H9 (cell line): Measurements from ENCODE around the gene IFI27. TPM values are rescaled to one million over a fixed set of nuclear protein-coding genes. Genes with fewer than 3 reads are reported as not detected.
A peak's percentile ranks its signal among the peaks of the same experiment; 100 is the strongest.

Experiments
- DNase-seq: peaks from one replicate; pipeline ENCODE4 v3.0.0-alpha.2; 2017
- H2AFZ ChIP-seq: one replicate; pipeline ENCODE4 v1.6.1; 2013; ENCODE audit warnings: mild to moderate bottlenecking, low read length, control low read depth, moderate library complexity
- H2AK5ac ChIP-seq: 2 replicates; pipeline ENCODE4 v1.6.1; 2013; ENCODE audit warnings: low read length, control low read depth, mixed read lengths; ENCODE audit not compliant: insufficient read length
- H2BK120ac ChIP-seq: one replicate; pipeline ENCODE4 v1.6.1; 2013; ENCODE audit warnings: low read depth, mild to moderate bottlenecking, low read length, control low read depth, inconsistent platforms; ENCODE audit not compliant: poor library complexity, severe bottlenecking
- H2BK12ac ChIP-seq: 2 replicates; pipeline ENCODE4 v1.6.1; 2013; ENCODE audit warnings: low read length, control low read depth, mixed read lengths, low read depth; ENCODE audit not compliant: insufficient read length
- H2BK15ac ChIP-seq: 2 replicates; pipeline ENCODE4 v1.6.1; 2013; ENCODE audit warnings: low read depth, low read length, control low read depth
- H2BK20ac ChIP-seq: one replicate; pipeline ENCODE4 v1.6.1; 2013; ENCODE audit warnings: low read depth, mild to moderate bottlenecking, low read length, control low read depth, inconsistent platforms; ENCODE audit not compliant: poor library complexity, severe bottlenecking
- H2BK5ac ChIP-seq: 2 replicates; pipeline ENCODE4 v1.6.1; 2013; ENCODE audit warnings: low read length, control low read depth, mixed read lengths; ENCODE audit not compliant: insufficient read length
- H3K14ac ChIP-seq: 2 replicates; pipeline ENCODE4 v1.6.1; 2013; ENCODE audit warnings: low read length, control low read depth; ENCODE audit not compliant: insufficient read depth
- H3K18ac ChIP-seq: 2 replicates; pipeline ENCODE4 v1.6.1; 2013; ENCODE audit warnings: low read depth, mild to moderate bottlenecking, mixed read lengths, low read length, control low read depth; ENCODE audit not compliant: insufficient read length
- H3K23ac ChIP-seq: 2 replicates; pipeline ENCODE4 v1.6.1; 2013; ENCODE audit warnings: low read length, control low read depth, mixed read lengths, low read depth; ENCODE audit not compliant: insufficient read length
- H3K23me2 ChIP-seq: 2 replicates; pipeline ENCODE4 v1.6.1; 2013; ENCODE audit warnings: low read depth, mild to moderate bottlenecking, mixed read lengths, low read length, control low read depth; ENCODE audit not compliant: insufficient read length, poor library complexity, severe bottlenecking
- H3K27ac ChIP-seq: 2 replicates; pipeline ENCODE4 v1.5.1; 2013; ENCODE audit warnings: low read length, control low read depth, mixed read lengths, low read depth; ENCODE audit not compliant: insufficient read length
- H3K27me3 ChIP-seq: 2 replicates; pipeline ENCODE4 v1.6.1; 2013; ENCODE audit warnings: low read length, control low read depth, inconsistent platforms; ENCODE audit not compliant: insufficient read depth
- H3K4ac ChIP-seq: 2 replicates; pipeline ENCODE4 v1.6.1; 2013; ENCODE audit warnings: low read depth, mild to moderate bottlenecking, control low read depth, inconsistent platforms, low read length, moderate library complexity
- H3K4me1 ChIP-seq: 2 replicates; pipeline ENCODE4 v1.6.1; 2013; ENCODE audit warnings: low read length, control low read depth, inconsistent platforms; ENCODE audit not compliant: insufficient read depth
- H3K4me2 ChIP-seq: 2 replicates; pipeline ENCODE4 v1.6.1; 2013; ENCODE audit warnings: low read length, control low read depth, mixed read lengths; ENCODE audit not compliant: insufficient read length, insufficient read depth
- H3K56ac ChIP-seq: 2 replicates; pipeline ENCODE4 v1.6.1; 2013; ENCODE audit warnings: low read depth, mild to moderate bottlenecking, mixed read lengths, low read length, control low read depth; ENCODE audit not compliant: insufficient read length
- H3K79me1 ChIP-seq: 2 replicates; pipeline ENCODE4 v1.6.1; 2013; ENCODE audit warnings: low read depth, mild to moderate bottlenecking, moderate library complexity, low read length, control low read depth, inconsistent platforms; ENCODE audit not compliant: insufficient read depth, poor library complexity, severe bottlenecking
- H3K79me2 ChIP-seq: 2 replicates; pipeline ENCODE4 v1.6.1; 2013; ENCODE audit warnings: low read length, control low read depth, inconsistent platforms; ENCODE audit not compliant: insufficient read depth
- H3K9ac ChIP-seq: 2 replicates; pipeline ENCODE4 v1.6.1; 2013; ENCODE audit warnings: low read length, control low read depth, mixed read lengths; ENCODE audit not compliant: insufficient read length; ENCODE audit errors: extremely low read depth
- H3K9me3 ChIP-seq: one replicate; pipeline ENCODE4 v1.6.1; 2013; ENCODE audit warnings: low read depth, low read length, inconsistent platforms; ENCODE audit not compliant: control insufficient read depth
- H3T11ph ChIP-seq: one replicate; pipeline ENCODE4 v1.6.1; 2013; ENCODE audit warnings: mild to moderate bottlenecking, low read length, control low read depth, inconsistent platforms
- H4K20me1 ChIP-seq: one replicate; pipeline ENCODE4 v1.6.1; 2013; ENCODE audit not compliant: control insufficient read depth, insufficient read length, insufficient read depth
- H4K5ac ChIP-seq: 2 replicates; pipeline ENCODE4 v1.6.1; 2013; ENCODE audit warnings: low read depth, mild to moderate bottlenecking, mixed read lengths, low read length, control low read depth; ENCODE audit not compliant: insufficient read length
- H4K8ac ChIP-seq: replicated peaks from 2 replicates; pipeline ENCODE4 v1.6.1; 2013; ENCODE audit warnings: low read length, control low read depth, mixed read lengths, low read depth; ENCODE audit not compliant: insufficient read length
- H4K91ac ChIP-seq: 2 replicates; pipeline ENCODE4 v1.6.1; 2013; ENCODE audit warnings: low read depth, mild to moderate bottlenecking, moderate library complexity, mixed read lengths, low read length, control low read depth; ENCODE audit not compliant: insufficient read length
- H3K27ac Mint-ChIP-seq, 3 experiments: 2 replicates in 2 of 3; 3 replicates in 1 of 3; pipeline ENCODE4 v1.8.0; 2020 to 2021; ENCODE audit warnings: mixed read lengths in 3 of 3, mild to moderate bottlenecking in 1 of 3, moderate library complexity in 1 of 3
- H3K27me3 Mint-ChIP-seq: 2 replicates; pipeline ENCODE4 v1.8.0; 2021; ENCODE audit warnings: low read depth, mild to moderate bottlenecking, moderate library complexity, mixed read lengths
- H3K36me3 Mint-ChIP-seq, 3 experiments: 2 replicates in 2 of 3; 3 replicates in 1 of 3; pipeline ENCODE4 v1.8.0; 2020 to 2021; ENCODE audit warnings: low read depth in 3 of 3, mixed read lengths in 3 of 3; ENCODE audit not compliant: insufficient read depth in 1 of 3
- H3K4me1 Mint-ChIP-seq, 2 experiments: 2 replicates each; pipeline ENCODE4 v1.8.0; 2020; ENCODE audit warnings: mixed read lengths in 2 of 2
- H3K4me3 Mint-ChIP-seq, 2 experiments: 2 replicates in 1 of 2; 3 replicates in 1 of 2; pipeline ENCODE4 v1.8.0; 2020 to 2021; ENCODE audit warnings: mild to moderate bottlenecking in 2 of 2, mixed read lengths in 2 of 2, moderate library complexity in 1 of 2
- H3K9me3 Mint-ChIP-seq, 2 experiments: 2 replicates in 1 of 2; 3 replicates in 1 of 2; pipeline ENCODE4 v1.8.0; 2020; ENCODE audit warnings: mild to moderate bottlenecking in 2 of 2, mixed read lengths in 2 of 2, moderate library complexity in 1 of 2
- CTCF ChIP-seq: fragments of 200-600 bp; sonication (generic); conservative IDR thresholded peaks from 3 replicates; pipeline ENCODE4 v1.8.0; 2021; ENCODE audit warnings: antibody characterized with exemption, mild to moderate bottlenecking
- WGBS: extraction: QIAGEN DNeasy Blood & Tissue Kit; methylation state at CpG from one replicate; pipeline ENCODE4 v1.1.7; 2013; ENCODE audit warnings: missing lambda C conversion rate, low lambda C conversion rate, mixed read lengths; ENCODE audit not compliant: insufficient read length; ENCODE audit errors: extremely low coverage; 5-methylcytosine and 5-hydroxymethylcytosine counted together
- total RNA-seq: library from RNA; stranded (reverse); gene quantifications from 2 replicates; pipeline ENCODE4 v1.2.1, GENCODE V29; 2021

Gene IFI27
- total RNA-seq, 1 experiment from 2014 or later = 1.7 TPM

GRCh38 chr14:94132285-94132887 lies 21.9 kb downstream of the IFI27 start:
- Histone ChIP-seq H3K56ac (no peak overlapping the region), H3K23ac (no peak overlapping the region), H2BK20ac (no peak overlapping the region), H2BK15ac (no peak overlapping the region), H3K4me1 (no peaks in the 10 kb centered on the region; the same call in 1 of the 2 replicates), H3K4me2 (no peak overlapping the region), H2BK5ac (no peak overlapping the region), H4K8ac (no peak overlapping the region), H3K27ac (no peak overlapping the region), H3K4ac (no peak overlapping the region), H3K9ac (no peak overlapping the region), H4K5ac (no peak overlapping the region), H3K9me3 (no peaks in the 10 kb centered on the region), H3K79me1 (no peaks in the 10 kb centered on the region), H3K79me2 (no peaks in the 10 kb centered on the region), H2BK12ac (no peak overlapping the region), H4K20me1 (no peaks in the 10 kb centered on the region), H4K91ac (no peak overlapping the region), H3K23me2 (peaks cover 7% of the 10 kb centered on the region), H2AK5ac (no peak overlapping the region), H2BK120ac (no peak overlapping the region), H3K18ac (no peak overlapping the region), H2AFZ (no peak overlapping the region), H3T11ph (no peak overlapping the region), H3K14ac (no peak overlapping the region), H3K27me3 (no peaks in the 10 kb centered on the region)
- no peak overlapping the region for H3K27ac Mint-ChIP-seq
- H3K9me3 Mint-ChIP-seq = peaks cover 14 to 15% of the 10 kb centered on the region in 2 experiments
- WGBS = no CpG with 5 or more reads among the region's 4 CpGs
- peaks cover 16% of the 10 kb centered on the region in 2 experiments for H3K4me1 Mint-ChIP-seq
- peak; percentile 91 for TF ChIP-seq CTCF
- peak; percentile 54 for DNase-seq
- no peak overlapping the region for H3K4me3 Mint-ChIP-seq
- peaks cover 12% of the 10 kb centered on the region for H3K27me3 Mint-ChIP-seq
- peaks cover 0 to 18% (median 6%) of the 10 kb centered on the region in 3 experiments; a peak in 4 of 7 replicates for H3K36me3 Mint-ChIP-seq
